Measurements from ENCODE around the gene BRME1.

Gene BRME1

DNA sequence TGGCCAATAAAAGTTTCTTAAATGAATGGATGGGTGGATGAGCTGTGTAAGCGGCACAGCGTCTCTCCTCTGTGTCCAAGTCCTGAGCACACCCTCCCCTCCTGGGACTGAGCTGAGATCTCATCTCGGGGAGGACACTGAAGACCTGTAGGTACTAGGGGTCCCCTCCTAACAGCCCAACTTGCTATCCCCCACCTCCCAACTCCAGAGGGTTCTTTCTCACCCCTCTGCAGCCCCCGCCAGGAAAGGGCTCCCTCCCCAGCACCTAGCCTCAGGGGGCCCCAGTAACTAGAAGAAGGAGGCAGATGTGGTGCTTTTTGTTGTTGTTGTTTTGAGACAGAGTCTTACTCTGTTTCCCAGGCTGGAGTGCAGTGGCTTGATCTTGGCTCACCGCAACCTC, 30.1 kb downstream of the BRME1 start:
- H3K4me3 ChIP-seq (ENCODE audit: low read depth, low read length): no peak overlapping the region
- DNase-seq (ENCODE audit: low read depth): no peak
- TF ChIP-seq, protein P1, sequence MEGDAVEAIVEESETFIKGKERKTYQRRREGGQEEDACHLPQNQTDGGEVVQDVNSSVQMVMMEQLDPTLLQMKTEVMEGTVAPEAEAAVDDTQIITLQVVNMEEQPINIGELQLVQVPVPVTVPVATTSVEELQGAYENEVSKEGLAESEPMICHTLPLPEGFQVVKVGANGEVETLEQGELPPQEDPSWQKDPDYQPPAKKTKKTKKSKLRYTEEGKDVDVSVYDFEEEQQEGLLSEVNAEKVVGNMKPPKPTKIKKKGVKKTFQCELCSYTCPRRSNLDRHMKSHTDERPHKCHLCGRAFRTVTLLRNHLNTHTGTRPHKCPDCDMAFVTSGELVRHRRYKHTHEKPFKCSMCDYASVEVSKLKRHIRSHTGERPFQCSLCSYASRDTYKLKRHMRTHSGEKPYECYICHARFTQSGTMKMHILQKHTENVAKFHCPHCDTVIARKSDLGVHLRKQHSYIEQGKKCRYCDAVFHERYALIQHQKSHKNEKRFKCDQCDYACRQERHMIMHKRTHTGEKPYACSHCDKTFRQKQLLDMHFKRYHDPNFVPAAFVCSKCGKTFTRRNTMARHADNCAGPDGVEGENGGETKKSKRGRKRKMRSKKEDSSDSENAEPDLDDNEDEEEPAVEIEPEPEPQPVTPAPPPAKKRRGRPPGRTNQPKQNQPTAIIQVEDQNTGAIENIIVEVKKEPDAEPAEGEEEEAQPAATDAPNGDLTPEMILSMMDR (IDR thresholded peaks at IDR 0.05; ENCODE audit: control insufficient read depth, extremely low read depth, insufficient read depth): no peak

DNA sequence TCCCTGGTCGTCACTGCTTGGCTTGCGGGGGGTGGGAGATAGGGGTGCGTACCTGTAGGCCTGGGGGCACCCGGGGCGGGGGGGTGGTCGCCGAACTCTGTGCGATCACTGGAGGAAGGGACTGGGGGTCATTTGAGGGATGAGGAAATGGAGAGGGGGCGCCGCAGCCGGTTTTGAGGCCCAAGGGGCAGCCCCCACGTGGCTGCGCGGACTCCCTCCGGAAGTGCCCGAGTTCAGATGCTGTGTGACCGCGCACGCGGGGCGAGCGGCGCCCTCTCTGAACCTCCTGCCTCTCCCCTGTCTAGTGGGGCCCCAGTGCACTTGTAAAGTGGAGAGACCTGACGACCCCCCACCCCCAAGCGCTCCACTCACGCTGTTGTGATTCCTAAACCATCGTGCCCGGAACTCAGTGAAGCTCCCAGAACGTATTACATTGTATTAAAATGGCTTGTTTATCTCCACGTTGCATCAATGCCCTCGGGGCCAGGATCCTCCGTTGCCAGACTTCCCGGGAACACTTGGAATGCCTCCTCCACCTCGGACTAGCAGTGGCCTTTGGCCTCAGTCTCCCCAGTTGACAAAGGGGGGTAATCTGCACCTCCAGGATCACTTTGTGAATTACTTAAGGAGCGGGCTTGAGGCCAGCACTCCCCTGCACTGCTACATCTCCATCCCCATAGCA, 31.9 kb downstream of the BRME1 start:
- TF ChIP-seq, protein P1 (IDR thresholded peaks at IDR 0.05; ENCODE audit: control insufficient read depth, extremely low read depth, insufficient read depth): no peak
- no peak overlapping the region for H3K4me3 ChIP-seq (ENCODE audit: low read depth, low read length)
- DNase-seq (ENCODE audit: low read depth): no peak

DNA sequence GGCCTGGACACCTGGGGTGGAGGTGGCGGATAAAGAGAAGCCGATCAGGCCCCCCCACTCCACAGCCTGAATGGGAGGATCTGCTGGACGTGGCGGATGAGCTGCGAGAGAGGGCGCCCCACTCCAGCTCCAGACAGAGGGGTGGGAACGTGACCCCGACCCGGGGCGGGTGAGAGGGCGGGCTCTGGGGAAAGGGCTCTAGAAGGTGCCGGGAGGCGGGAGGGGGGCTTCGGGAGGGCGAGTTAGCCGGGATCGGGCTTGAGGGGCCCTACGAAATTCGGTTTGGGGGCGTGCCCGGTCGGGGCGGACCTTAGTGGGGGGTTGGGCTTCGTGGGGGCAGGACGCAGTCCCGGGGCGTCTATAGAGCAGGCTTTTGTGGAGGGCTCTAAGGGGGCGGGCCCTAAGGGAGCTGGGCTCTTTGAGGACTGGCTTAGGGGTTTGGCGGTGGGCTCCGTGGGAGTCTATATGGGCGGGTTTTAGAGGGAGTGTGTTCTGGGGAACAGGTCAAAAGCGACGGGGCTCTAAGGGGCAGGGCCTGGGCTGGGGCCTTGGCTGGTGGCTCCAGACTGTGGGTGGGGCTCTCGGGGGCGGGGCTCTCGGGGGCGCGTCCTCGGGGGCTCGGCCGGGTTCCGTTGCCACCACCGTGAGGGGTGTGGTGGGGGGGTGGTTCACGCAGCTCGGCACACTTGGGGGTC, 33.1 kb downstream of the BRME1 start:
- TF ChIP-seq, protein P1 (IDR thresholded peaks at IDR 0.05; ENCODE audit: control insufficient read depth, extremely low read depth, insufficient read depth): no peak
- H3K4me3 ChIP-seq (ENCODE audit: low read depth, low read length): no peak overlapping the region
- no peak for DNase-seq (ENCODE audit: low read depth)

DNA sequence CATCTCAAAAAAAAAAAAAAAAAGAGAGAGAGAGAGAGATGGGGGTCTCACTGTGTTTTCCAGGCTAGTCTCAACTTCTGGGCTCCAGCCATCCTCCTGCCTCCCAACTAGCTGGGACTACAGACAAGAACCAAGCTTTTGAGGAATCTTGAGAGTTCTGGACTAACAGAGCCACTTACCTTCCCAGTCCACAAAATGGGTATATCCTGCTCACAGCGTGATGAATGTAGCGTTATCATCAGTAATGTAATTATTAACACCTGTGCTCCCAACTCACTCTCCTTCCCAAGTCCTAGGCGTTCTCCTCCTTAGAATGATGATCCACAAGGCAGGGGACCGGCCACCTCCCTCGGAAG, 33.6 kb downstream of the BRME1 start:
- DNase-seq (ENCODE audit: low read depth): no peak
- no peak overlapping the region for H3K4me3 ChIP-seq (ENCODE audit: low read depth, low read length)
- TF ChIP-seq, protein P1 (IDR thresholded peaks at IDR 0.05; ENCODE audit: control insufficient read depth, extremely low read depth, insufficient read depth): no peak

DNA sequence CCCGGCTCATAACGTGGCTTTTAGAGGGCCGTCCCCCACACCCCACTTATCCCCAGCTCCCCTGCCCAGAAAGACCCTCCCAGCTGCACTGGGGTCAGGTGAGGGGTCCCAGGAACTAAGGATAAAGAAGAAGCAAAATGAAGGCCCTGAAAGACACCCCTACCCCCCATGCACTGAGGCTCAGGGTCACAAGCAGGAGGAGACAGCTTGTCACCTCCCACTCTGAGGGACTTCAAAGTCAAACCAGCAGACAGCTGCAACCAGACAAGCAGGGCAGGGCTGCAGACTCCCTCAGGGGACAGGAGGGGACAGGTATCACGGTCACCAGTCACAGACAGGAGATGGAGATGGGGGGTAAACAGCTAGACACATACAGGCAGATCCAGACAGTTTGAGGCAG, 35.0 kb downstream of the BRME1 start:
- no peak overlapping the region for H3K4me3 ChIP-seq (ENCODE audit: low read depth, low read length)
- DNase-seq (ENCODE audit: low read depth): no peak
- TF ChIP-seq, protein P1 (IDR thresholded peaks at IDR 0.05; ENCODE audit: control insufficient read depth, extremely low read depth, insufficient read depth): no peak

DNA sequence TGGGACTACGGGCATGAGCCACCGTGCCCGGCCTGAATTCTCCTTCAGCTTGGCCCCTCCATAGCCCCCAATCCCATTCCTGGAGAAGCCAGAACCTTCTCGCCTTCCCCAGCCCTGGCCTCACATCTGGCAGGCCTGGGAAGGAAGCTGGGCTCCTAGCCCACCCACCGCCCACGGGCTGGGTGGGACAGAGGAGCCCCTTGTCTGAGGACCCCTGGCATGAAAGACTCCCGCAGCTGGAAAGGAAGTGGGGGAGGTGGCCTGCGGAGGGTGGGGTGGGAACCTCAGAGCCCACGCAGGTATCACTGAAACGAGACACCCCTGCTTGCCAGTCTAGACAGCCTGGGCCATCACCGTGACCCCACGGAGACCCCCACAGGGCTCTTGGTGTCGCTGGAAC, 36.6 kb downstream of the BRME1 start:
- DNase-seq (ENCODE audit: low read depth): no peak
- no peak overlapping the region for H3K4me3 ChIP-seq (ENCODE audit: low read depth, low read length)
- TF ChIP-seq, protein P1 (IDR thresholded peaks at IDR 0.05; ENCODE audit: control insufficient read depth, extremely low read depth, insufficient read depth): no peak

DNA sequence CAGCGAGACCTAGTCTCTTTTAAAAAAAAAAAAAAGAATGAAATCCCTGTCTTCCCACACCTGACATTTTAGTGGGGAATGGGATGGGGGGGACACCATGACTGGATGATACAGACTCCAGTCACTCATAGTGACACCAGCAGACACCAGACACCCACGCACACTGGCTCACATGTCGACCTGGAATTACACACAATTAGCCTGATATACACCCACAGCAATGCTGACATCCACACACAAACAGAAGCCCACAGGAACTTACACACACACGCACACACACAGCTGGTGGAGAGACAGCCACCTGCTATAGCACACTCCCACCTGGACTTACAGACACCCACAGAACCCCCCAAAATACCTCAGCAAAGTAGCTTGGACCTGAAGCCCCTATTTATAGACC, 37.3 kb downstream of the BRME1 start:
- no peak overlapping the region for H3K4me3 ChIP-seq (ENCODE audit: low read depth, low read length)
- DNase-seq (ENCODE audit: low read depth): no peak
- TF ChIP-seq, protein P1 (IDR thresholded peaks at IDR 0.05; ENCODE audit: control insufficient read depth, extremely low read depth, insufficient read depth): no peak
